GM12872 (cell line): ENCODE data around the gene QRSL1.

Experiments
- CTCF ChIP-seq: IDR thresholded peaks from 3 replicates; pipeline ENCODE4 v1.5.1; 2011; ENCODE audit warnings: low read depth, mild to moderate bottlenecking, low read length, moderate library complexity; ENCODE audit not compliant: insufficient read depth

The QRSL1 gene

GRCh38 chr6:106639812-106640211 lies 10.4 kb downstream of the QRSL1 start:
- no peak for TF ChIP-seq CTCF

DNA sequence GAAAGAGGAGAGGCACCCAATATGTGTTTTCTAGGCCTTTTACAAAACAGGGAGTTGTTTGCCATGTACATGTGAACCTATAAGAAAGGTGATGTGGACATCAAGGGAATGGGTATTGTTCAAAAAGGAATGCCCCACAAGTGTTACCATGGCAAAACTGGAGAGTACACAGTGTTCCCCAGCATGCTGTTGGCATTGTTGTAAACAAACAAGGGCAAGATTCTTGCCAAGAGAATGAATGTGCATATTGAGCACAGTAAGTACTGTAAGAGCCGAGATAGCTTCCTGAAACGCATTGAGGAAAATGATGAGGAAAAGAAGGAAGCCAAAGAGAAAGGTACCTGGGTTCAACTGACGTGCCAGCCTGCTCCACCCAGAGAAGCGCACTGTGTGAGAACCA lies 13.1 kb downstream of the QRSL1 start:
- no peak for TF ChIP-seq CTCF

- no peak for TF ChIP-seq CTCF
Observed at GRCh38 chr6:106643061-106643460, 13.7 kb downstream of the QRSL1 start.

- no peak for TF ChIP-seq CTCF
Observed at GRCh38 chr6:106648651-106649308, 19.4 kb downstream of the QRSL1 start.

DNA sequence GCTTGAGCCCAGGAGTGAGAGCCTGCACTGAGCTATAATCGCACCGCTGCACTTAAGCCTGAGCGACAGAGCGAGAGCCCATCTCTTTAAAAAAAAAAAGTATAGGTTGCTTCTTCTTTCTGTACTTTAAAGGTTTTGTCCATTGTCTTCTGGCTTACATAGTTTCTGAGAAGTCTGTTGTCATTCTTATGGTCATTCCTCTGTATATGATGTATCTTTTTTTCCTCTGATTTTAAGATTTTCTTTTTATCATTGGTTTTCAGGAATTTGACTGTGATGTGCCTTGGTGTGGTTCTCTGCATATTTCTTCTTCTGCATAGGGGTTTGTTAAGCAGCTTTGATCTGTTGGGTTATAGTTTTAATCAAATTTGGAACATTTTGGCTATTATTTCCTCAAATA lies 29.1 kb downstream of the QRSL1 start:
- TF ChIP-seq CTCF, result no peak

DNA sequence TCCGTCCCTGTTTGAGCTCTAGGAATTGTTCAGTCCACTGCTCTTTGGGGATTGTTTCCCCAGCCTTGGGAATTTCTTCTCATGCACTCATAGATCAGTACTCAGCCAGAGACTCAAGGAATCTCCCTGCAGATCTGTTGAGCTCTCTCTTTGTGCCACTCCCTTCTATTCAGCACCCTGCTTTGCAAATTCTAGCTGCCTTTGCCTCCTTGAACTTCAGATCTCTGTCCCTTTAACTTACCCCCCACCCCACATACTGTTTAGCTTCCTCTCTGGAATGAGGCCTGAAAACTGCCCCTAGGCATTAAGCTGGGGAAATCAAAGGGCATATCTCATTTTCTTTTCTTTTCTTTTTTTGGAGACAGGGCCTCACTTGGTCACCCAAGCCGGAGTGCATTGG lies 30.5 kb downstream of the QRSL1 start:
- no peak for TF ChIP-seq CTCF

- no peak for TF ChIP-seq CTCF
Observed at GRCh38 chr6:106662458-106662857, 33.1 kb downstream of the QRSL1 start.
